ENCODE results near the gene AKAP17A.
"Not testable (repeated sequence)": the region's sequence is repeated elsewhere in the genome, so short reads cannot be mapped to it uniquely, and the experiment has no call there.

The AKAP17A gene

DNA sequence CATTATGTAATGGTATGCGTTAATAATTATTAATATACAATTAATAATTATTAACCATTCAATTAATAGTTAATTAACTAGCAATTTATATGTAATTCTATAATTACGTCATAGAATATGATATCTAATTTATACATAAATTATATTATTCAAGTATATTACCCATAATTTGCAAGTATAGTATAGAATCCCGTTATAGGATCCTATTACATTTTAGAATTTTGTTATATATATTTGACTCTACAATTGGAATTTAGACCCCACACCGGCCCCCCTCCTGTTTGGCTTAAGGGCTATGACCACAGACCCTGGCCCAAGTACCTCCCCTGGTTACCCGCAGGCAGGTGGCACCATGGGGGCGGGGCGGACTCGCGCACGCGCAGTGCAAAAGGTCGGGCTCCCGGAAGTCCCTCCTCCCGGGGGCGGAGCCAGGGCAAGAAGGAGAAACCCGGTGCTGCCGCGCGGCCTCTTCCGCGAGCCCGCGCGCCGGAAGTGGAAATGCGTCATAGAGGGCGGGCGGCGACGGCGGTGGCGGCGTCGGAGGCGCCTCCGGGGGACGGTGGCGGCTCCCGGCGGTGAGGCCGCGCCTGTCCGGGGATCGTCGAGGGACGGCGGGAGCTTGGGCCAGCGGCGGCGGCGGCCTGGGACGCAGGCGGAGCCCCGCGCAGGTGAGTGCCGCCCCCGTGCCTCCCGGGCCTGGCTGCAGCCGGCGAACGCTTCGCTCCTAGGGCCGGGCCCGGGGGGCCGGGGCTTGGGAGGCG, at the start of gene AKAP17A:
Gene AKAP17A (plus strand): TSS at position 503 of the 761 bp plus-strand sequence. CDS start 1,859 bp downstream, outside the sequence.
- DNase-seq (ENCODE audit: low spot score) = peak; percentile 96

GRCh38 chrX:1542994-1543725, 48.2 kb upstream of the AKAP17A start:
- DNase-seq (ENCODE audit: low spot score) = no peak

DNA sequence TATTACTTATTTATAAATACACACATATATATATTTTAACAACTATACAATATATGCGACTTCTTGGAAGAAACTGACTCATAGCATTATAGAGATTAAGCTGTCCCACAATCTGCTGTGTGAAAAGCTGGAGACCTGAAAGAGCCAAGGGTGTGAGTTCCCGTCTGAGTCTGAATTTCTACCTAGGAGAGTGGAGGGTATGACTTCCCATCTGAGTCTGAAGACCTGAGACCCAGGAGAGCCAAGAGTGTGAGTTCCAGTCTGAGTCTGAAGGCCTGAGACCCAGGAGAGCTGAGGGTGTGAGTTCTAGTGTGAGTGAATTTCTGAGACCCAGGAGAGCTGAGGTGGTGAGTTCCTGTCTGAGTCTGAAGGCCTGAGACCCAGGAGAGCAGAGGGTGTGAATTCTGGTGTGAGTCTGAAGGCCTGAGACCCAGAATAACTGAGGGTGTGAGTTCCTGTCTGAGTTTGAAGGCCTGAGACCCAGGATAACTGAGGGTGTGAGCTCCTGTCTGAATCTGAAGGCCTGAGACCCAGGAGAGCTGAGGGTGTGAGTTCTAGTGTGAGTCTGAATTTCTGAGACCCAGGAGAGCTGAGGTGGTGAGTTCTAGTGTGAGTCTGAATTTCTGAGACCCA, 45.5 kb upstream of the AKAP17A start:
- DNase-seq (ENCODE audit: low spot score) = no peak

DNA sequence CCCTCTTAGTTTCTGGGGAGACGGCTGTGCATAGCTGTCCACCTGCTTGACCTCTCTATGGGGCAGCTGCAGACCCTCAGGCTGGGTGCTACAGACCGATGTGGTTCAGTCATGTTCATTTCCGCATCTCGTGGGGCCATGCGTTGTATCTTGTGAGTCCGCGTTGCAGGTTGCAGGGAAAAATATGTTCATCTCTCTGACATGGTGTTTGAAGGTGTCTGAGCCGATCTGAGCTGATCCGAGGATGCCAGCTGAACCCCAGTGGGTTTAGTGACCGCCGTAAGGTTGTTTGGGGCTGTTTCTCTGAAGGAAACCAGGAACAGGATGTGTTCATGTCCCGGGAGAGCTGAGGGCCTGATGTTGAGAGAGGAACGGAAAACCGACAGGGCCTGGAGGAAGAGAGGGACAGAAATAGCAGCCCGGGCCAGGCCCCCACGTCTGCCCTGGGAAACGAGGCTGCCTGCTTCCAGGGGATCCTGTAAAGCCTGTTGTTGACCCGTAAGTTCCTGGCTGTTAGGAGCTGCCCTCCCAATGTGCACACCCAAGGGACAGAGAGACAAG, 44.6 kb upstream of the AKAP17A start:
- DNase-seq (ENCODE audit: low spot score) = no peak

GRCh38 chrX:1551959-1552546, 39.4 kb upstream of the AKAP17A start:
- DNase-seq (ENCODE audit: low spot score) = no peak

DNA sequence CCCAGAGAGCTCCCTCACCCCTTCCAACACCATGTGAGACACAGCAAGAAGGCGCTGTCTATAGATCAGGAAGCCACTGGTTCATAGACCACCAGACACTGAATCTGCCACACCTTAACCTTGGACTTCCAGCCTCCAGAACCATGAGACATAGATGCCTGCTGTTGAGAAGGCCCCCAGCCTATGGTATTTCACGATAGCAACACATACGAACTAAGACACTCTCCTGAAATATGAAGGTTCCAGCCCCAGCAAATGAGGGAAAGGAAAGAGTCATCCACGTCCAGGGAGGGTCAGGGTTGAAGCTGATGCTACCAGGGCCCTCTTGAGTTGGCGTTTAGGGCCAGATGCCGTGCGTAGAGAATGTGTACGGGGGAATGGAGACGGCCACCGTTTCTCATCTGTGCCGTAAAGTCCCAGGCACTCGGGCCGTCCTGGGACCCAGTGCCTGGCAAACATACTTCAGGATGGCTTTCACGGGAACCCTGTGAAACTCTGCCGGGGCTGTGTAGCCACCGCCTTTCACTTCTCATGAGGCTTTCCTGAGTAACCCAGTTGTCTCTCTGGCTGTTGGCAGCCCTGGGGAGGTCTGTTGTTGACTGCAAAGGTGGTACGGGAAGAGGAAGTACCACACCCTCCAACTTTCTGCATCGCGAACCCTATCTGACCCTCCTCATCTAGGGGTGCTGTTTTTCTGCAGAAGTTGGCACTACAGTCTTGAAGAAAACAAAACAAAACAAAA, 36.8 kb upstream of the AKAP17A start:
- DNase-seq (ENCODE audit: low spot score) = no peak

- DNase-seq (ENCODE audit: low spot score) = no peak
Observed at GRCh38 chrX:1555370-1555769, 36.0 kb upstream of the AKAP17A start.

DNA sequence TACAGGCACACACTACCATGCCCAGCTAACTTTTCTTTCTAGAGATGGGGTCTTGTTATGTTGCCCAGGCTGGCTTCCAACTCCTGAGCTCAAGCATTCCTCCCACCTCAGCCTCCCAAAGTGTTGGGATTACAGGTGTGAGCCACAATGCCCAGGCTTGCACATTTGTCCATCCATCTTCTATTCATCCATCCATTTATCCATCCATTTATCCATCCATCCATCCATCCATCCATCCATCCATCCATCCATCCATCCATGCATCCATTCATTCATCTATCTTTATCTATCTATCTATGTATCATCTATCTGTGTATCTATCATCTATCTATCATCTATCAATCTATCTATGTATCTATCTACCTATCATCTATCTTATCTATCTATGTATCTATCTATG, 34.0 kb upstream of the AKAP17A start:
- DNase-seq (ENCODE audit: low spot score) = not testable (repeated sequence)

DNA sequence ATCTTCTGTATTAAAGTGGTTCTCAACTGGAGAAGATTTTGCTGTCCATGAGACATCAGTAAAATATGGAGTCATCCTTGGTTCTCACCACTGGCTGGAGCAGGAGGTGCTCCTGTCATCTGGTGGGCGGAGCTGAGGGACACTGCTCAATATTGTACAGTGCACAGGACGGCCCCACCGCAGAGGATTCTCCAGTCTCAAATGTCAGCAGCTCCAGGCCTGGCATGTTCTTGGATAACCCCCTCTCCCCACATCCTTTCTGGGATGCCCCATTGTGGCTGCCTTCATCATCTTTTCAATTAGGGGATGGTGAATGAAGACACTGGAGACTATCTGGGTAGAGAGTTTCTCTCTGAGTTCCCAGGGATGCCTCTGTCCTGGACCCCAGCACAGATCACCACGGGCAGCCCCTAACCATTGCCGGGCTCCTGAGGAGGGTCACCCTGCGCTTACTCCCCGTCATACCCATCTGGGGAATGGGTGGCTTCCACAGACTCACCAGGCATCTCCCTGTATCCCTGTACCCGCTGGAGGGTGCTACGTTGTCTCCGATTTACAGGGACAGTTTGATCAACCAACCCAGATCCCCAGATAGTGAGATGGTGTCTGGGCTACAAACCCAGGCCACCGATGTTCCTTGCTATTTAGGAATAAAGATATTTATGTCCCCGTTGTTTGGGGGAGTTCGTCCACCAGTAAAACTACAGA, 32.5 kb upstream of the AKAP17A start:
- DNase-seq (ENCODE audit: low spot score) = no peak

DNA sequence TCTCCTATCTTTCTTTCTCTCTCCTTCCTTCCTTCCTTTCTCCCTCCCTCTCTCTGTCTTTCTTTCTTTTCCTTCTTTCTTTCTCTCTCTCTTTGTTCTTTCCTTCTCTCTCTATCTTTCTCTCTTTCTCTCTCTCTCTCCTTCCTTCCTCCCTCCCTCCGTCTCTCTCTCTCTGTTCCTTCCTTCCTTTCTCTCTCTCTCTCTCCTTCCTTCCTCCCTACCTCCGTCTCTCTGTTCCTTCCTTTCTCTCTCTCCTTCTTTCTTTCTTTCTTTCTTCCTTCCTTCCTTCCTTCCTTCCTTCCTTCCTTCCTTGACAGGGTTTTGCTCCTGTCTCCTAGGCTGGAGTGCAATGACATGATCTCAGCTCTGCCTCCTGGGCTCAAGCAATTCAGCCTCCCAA, 30.2 kb upstream of the AKAP17A start:
- no peak for DNase-seq (ENCODE audit: low spot score)

DNA sequence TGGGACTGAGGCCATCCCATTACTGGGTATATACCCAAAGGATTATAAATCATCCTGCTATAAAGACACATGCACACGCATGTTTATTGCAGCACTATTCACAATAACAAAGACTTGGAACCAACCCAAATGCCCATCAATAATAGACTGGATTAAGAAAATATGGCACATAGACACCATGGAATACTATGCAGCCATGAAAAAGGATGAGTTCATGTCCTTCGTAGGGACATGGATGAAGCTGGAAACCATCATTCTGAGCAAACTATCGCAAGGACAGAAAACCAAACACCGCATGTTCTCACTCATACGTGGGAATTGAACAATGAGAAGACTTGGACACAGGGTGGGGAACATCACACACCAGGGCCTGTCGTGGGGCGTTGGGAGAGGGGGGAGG, 27.3 kb upstream of the AKAP17A start:
- DNase-seq (ENCODE audit: low spot score) = not testable (repeated sequence)

DNA sequence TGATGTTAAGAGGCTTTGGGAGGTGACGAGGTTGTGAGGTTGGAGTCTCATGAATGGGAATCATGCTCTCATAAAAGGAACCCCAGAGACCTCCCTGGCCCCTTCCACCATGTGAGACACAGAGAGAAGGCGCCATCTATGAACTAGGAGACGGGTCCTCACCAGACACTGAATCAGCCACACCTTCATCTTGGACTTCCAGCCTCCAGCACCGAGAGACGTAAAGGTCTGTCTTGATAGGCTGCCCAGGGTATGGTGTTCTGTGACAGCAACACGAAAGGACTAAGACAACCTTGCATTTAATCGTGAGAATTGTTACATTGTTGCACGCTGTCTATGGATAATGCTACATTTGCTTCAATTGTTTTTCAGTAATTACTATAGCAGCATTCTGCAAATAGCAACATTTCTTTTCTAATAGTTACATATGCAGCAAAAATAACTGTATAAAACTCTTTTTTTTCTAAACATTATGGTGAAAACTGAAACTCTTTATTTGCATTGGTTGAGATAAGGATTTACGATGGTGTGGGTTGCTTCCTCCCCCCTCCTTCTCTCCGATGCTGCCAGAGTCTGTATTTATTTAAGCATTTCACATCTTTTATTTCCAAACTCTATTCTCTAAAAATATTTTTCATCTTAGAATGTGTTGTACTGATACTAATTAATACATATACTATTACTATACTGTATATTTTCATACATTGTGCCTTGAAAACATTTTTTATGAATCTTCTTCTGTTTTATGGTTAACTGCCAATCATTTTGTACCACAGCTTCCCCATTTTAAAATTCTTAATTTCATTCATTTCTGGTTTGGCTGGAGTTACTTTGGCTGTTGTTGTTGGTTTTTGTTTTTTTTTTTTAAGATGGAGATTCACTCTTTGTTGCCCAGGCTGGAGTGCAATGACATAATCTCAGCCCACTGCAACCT, 26.4 kb upstream of the AKAP17A start:
- no peak for DNase-seq (ENCODE audit: low spot score)

DNA sequence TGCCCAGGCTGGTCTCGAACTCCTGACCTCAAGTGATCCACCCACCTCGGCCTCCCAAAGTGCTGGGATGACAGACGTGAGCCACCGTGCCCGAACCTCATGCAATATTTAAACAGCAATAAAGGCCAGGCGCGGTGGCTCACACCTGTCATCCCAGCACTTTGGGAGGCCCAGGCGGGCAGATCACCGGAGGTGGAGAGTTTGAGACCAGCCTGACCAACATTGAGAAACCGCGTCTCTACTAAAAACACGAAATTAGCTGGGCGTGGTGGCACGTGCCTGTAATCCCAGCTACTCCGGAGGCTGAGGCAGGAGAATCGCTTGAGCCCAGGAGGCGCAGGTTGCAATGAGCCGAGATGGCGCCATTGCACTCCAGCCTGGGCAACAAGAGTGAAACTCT, 17.2 kb upstream of the AKAP17A start:
- DNase-seq (ENCODE audit: low spot score) = not testable (repeated sequence)

DNA sequence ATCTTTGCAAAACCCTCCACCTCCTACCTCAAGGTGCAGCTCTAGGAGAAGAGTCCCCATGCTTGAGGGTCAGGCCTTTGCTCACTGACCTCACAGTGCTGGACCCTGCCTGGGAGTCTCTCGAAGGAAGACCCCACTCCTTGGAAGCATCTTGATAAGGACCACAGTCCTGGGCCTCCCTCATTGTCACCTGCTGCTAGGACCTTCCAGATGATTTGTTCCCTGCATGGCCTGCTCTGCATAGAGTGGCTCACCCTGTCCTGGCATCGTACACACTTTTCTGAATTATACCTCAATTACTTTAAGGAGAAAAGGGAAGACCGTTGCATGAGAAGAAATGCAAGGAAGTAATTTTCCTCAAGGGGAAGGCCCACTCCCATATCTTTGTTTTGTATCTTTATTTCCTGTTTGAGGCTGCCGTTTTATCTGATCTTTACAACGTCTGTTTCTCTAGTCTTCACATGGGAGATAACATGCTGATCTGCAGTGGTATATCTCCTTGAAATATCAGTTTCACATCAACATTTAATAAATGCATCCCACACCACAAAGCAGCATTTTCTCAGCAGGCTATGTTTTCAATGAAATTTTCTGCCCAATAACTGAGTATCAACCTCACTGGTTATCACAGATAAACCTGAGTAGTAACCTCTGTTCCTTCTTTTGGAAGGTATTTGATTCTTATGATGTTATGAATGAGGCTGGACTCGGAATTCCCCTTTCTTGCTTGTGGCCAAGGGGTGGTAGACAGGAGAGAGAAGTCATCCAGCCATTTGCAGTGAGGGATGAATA, 15.0 kb upstream of the AKAP17A start:
- no peak for DNase-seq (ENCODE audit: low spot score)

DNA sequence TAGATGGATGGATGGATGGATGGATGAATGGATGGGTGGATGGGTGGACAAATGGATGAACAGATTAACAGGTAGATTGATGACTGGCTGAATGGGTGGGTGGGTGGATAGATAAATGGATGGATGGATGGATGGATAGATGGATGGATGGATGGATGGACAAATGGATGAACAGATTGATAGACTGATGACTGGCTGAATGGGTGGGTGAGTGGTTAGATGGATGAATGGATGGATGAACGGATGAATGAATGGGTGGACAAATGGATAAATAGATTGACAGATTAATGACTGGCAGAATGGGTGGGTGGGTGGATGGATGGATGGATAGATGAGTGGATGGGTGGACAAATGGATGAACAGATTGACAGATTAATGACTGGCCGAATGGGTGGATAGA, 13.6 kb upstream of the AKAP17A start:
- no peak for DNase-seq (ENCODE audit: low spot score)

GRCh38 chrX:1578511-1579173, 12.8 kb upstream of the AKAP17A start:
- DNase-seq (ENCODE audit: low spot score) = no peak

GRCh38 chrX:1581132-1581531, 10.3 kb upstream of the AKAP17A start:
- DNase-seq (ENCODE audit: low spot score) = peak; percentile 58

- peak; percentile 38 for DNase-seq (ENCODE audit: low spot score)
Observed at GRCh38 chrX:1582686-1583437, 8.5 kb upstream of the AKAP17A start.
